HepG2 (cell line): ENCODE measurements around the gene IFITM10. TPM values are rescaled to one million over a fixed set of nuclear protein-coding genes. Genes with fewer than 3 reads are reported as not detected.

Source experiments
- GTF2F1 ChIP-seq: fragments of 150-350 bp; IDR thresholded peaks from 2 replicates; pipeline ENCODE4 v1.6.1; 2014; ENCODE audit warnings: low read length
- MIER3 ChIP-seq: IDR thresholded peaks from 2 replicates; pipeline ENCODE4 v1.6.1; 2016; ENCODE audit warnings: missing compliant biosample characterization, borderline replicate concordance
- SAP130 ChIP-seq: IDR thresholded peaks from 2 replicates; pipeline ENCODE4 v1.6.1; 2016; ENCODE audit warnings: low read depth
- ZNF543 ChIP-seq: sonication (generic); formaldehyde crosslinking; IDR thresholded peaks from 2 replicates; pipeline ENCODE4 v1.4.0; 2020; ENCODE audit warnings: mild to moderate bottlenecking, missing genetic modification reagents
- polyA plus RNA-seq, 8 experiments: library from polyadenylated mRNA; depleted of rRNA in 3 of 8; stranded (reverse) in 7 of 8; unstranded in 1 of 8; fragments of >200 nt; fragmentation: Illumina TruSeq in 4 of 8; extraction: Trizol in 4 of 8; gene quantifications; 2 replicates each; pipeline versions ENCODE4 v1.2.1 to v1.2.3, GENCODE V29; 2011 to 2016; ENCODE audit warnings: low read depth in 4 of 8, missing spikeins in 1 of 8, mixed read lengths in 1 of 8; ENCODE audit not compliant: insufficient read depth in 1 of 8
- total RNA-seq, 5 experiments: library from RNA; depleted of rRNA; stranded (reverse); fragments of >200 nt; fragmentation: Illumina TruSeq; extraction: Trizol; gene quantifications; 2 replicates each; pipeline ENCODE4 v1.2.3, GENCODE V29; 2016; ENCODE audit warnings: low read depth in 1 of 5
- TF ChIP-seq, protein P1 (sequence below): sonication (generic); formaldehyde crosslinking; IDR thresholded peaks from one replicate; pipeline ENCODE4 v1.5.1; 2020; ENCODE audit warnings: mild to moderate bottlenecking, missing genetic modification reagents; ENCODE audit errors: not compliant biosample characterization
- TF ChIP-seq, protein P2 (sequence below): sonication (generic); formaldehyde crosslinking; IDR thresholded peaks from 2 replicates; pipeline ENCODE4 v1.4.0; 2020; ENCODE audit warnings: mild to moderate bottlenecking, missing genetic modification reagents
- TF ChIP-seq, protein P3 (sequence below): sonication (generic); formaldehyde crosslinking; IDR thresholded peaks from 2 replicates; pipeline ENCODE4 v1.4.0; 2020; ENCODE audit warnings: missing genetic modification reagents, borderline replicate concordance
- TF ChIP-seq, protein P4 (sequence below): sonication (generic); formaldehyde crosslinking; IDR thresholded peaks from 2 replicates; pipeline ENCODE4 v1.5.0; 2020; ENCODE audit warnings: missing genetic modification reagents, mild to moderate bottlenecking, borderline replicate concordance
- TF ChIP-seq, protein P5 (sequence below): sonication (generic); formaldehyde crosslinking; conservative IDR thresholded peaks from 2 replicates; pipeline ENCODE4 v1.8.0; 2022; ENCODE audit warnings: missing genetic modification reagents

IFITM10 gene
- total and polyA plus RNA-seq, 2 of the 13 experiments (the other 11 are each of a cell fraction or from before 2014, with no cell fraction given) = 0.09 to 0.13 TPM

DNA sequence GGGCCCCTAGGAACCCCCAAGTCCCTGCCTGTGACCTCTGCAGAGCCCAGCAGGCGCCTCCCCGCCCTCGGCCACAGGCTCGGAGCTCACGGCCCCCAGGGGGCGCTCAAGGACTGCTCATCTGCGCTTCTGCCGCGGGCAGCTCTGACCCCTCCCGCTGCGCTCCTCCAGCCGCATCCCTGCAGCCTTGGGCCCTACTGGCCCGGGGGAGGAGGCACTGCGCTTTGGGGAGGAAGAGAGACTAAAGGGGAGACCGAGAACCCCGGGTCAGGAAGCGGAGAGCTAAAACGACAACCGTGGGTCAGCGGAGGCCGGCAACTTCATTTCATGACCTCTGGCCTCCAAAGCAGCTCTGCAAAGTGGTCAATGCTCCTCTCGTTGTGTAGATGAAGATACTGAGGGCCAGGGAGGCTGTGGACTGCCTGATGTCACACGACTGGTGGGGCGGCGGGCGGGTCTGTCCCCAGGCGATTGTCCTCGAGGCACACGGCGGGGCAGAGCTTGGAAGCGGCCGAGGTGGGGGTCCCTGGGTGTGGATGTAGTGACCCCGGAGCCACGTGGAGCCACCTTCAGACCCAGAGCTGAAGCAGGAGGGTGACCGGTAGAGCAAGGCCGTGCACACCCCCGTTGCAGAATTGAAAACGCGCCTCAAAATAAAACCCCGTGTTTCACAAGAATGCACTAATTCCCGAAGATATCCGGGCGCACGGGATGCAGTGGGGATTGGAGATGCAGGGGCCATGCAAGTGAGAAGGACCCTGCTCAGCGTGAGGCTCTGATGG is 56.1 kb downstream of the IFITM10 start (continued):
- TF ChIP-seq, protein P1, sequence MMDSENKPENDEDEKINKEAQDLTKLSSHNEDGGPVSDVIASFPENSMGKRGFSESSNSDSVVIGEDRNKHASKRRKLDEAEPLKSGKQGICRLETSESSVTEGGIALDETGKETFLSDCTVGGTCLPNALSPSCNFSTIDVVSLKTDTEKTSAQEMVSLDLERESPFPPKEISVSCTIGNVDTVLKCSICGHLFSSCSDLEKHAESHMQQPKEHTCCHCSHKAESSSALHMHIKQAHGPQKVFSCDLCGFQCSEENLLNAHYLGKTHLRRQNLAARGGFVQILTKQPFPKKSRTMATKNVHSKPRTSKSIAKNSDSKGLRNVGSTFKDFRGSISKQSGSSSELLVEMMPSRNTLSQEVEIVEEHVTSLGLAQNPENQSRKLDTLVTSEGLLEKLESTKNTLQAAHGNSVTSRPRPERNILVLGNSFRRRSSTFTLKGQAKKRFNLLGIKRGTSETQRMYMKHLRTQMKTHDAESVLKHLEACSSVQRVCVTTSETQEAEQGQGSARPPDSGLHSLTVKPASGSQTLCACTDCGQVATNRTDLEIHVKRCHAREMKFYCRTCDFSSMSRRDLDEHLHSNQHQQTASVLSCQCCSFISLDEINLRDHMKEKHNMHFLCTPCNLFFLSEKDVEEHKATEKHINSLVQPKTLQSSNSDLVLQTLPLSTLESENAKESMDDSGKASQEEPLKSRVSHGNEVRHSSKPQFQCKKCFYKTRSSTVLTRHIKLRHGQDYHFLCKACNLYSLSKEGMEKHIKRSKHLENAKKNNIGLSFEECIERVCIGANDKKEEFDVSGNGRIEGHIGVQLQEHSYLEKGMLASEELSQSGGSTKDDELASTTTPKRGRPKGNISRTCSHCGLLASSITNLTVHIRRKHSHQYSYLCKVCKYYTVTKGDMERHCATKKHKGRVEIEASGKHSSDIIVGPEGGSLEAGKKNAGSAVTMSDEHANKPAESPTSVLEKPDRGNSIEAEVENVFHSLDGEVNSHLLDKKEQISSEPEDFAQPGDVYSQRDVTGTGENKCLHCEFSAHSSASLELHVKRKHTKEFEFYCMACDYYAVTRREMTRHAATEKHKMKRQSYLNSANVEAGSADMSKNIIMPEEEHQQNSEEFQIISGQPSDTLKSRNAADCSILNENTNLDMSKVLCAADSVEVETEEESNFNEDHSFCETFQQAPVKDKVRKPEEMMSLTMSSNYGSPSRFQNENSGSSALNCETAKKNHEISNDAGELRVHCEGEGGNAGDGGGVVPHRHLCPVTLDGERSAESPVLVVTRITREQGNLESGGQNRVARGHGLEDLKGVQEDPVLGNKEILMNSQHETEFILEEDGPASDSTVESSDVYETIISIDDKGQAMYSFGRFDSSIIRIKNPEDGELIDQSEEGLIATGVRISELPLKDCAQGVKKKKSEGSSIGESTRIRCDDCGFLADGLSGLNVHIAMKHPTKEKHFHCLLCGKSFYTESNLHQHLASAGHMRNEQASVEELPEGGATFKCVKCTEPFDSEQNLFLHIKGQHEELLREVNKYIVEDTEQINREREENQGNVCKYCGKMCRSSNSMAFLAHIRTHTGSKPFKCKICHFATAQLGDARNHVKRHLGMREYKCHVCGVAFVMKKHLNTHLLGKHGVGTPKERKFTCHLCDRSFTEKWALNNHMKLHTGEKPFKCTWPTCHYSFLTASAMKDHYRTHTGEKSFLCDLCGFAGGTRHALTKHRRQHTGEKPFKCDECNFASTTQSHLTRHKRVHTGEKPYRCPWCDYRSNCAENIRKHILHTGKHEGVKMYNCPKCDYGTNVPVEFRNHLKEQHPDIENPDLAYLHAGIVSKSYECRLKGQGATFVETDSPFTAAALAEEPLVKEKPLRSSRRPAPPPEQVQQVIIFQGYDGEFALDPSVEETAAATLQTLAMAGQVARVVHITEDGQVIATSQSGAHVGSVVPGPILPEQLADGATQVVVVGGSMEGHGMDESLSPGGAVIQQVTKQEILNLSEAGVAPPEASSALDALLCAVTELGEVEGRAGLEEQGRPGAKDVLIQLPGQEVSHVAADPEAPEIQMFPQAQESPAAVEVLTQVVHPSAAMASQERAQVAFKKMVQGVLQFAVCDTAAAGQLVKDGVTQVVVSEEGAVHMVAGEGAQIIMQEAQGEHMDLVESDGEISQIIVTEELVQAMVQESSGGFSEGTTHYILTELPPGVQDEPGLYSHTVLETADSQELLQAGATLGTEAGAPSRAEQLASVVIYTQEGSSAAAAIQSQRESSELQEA (CRISPR knock-in tag) = peak; percentile 9
- no peak for TF ChIP-seq GTF2F1
- TF ChIP-seq, protein P2, sequence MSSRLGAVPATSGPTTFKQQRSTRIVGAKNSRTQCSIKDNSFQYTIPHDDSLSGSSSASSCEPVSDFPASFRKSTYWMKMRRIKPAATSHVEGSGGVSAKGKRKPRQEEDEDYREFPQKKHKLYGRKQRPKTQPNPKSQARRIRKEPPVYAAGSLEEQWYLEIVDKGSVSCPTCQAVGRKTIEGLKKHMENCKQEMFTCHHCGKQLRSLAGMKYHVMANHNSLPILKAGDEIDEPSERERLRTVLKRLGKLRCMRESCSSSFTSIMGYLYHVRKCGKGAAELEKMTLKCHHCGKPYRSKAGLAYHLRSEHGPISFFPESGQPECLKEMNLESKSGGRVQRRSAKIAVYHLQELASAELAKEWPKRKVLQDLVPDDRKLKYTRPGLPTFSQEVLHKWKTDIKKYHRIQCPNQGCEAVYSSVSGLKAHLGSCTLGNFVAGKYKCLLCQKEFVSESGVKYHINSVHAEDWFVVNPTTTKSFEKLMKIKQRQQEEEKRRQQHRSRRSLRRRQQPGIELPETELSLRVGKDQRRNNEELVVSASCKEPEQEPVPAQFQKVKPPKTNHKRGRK (CRISPR knock-in tag) = no peak
- TF ChIP-seq, protein P3, sequence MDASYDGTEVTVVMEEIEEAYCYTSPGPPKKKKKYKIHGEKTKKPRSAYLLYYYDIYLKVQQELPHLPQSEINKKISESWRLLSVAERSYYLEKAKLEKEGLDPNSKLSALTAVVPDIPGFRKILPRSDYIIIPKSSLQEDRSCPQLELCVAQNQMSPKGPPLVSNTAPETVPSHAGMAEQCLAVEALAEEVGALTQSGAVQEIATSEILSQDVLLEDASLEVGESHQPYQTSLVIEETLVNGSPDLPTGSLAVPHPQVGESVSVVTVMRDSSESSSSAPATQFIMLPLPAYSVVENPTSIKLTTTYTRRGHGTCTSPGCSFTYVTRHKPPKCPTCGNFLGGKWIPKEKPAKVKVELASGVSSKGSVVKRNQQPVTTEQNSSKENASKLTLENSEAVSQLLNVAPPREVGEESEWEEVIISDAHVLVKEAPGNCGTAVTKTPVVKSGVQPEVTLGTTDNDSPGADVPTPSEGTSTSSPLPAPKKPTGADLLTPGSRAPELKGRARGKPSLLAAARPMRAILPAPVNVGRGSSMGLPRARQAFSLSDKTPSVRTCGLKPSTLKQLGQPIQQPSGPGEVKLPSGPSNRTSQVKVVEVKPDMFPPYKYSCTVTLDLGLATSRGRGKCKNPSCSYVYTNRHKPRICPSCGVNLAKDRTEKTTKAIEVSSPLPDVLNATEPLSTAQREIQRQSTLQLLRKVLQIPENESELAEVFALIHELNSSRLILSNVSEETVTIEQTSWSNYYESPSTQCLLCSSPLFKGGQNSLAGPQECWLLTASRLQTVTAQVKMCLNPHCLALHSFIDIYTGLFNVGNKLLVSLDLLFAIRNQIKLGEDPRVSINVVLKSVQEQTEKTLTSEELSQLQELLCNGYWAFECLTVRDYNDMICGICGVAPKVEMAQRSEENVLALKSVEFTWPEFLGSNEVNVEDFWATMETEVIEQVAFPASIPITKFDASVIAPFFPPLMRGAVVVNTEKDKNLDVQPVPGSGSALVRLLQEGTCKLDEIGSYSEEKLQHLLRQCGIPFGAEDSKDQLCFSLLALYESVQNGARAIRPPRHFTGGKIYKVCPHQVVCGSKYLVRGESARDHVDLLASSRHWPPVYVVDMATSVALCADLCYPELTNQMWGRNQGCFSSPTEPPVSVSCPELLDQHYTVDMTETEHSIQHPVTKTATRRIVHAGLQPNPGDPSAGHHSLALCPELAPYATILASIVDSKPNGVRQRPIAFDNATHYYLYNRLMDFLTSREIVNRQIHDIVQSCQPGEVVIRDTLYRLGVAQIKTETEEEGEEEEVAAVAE (CRISPR knock-in tag) = no peak
- TF ChIP-seq SAP130 (CRISPR knock-in tag) = peak; percentile 45
- TF ChIP-seq, protein P4, sequence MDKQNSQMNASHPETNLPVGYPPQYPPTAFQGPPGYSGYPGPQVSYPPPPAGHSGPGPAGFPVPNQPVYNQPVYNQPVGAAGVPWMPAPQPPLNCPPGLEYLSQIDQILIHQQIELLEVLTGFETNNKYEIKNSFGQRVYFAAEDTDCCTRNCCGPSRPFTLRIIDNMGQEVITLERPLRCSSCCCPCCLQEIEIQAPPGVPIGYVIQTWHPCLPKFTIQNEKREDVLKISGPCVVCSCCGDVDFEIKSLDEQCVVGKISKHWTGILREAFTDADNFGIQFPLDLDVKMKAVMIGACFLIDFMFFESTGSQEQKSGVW = no peak
- TF ChIP-seq MIER3 (CRISPR knock-in tag) = peak; percentile 26; the same call in 1 of the 2 replicates
- TF ChIP-seq, protein P5, sequence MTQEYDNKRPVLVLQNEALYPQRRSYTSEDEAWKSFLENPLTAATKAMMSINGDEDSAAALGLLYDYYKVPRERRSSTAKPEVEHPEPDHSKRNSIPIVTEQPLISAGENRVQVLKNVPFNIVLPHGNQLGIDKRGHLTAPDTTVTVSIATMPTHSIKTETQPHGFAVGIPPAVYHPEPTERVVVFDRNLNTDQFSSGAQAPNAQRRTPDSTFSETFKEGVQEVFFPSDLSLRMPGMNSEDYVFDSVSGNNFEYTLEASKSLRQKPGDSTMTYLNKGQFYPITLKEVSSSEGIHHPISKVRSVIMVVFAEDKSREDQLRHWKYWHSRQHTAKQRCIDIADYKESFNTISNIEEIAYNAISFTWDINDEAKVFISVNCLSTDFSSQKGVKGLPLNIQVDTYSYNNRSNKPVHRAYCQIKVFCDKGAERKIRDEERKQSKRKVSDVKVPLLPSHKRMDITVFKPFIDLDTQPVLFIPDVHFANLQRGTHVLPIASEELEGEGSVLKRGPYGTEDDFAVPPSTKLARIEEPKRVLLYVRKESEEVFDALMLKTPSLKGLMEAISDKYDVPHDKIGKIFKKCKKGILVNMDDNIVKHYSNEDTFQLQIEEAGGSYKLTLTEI (CRISPR knock-in tag) = no peak
- no peak for TF ChIP-seq ZNF543 (CRISPR knock-in tag)
